HG02981 (cell line): ENCODE measurements around the gene HINT1.
"Not testable (repeated sequence)": the region's sequence is repeated elsewhere in the genome, so short reads cannot be mapped to it uniquely, and the experiment has no call there.

Source experiments
- ATAC-seq: cut with Tn5 transposase; IDR thresholded peaks from one replicate; pipeline ENCODE4 v1.9.1; 2021; ENCODE audit warnings: mild to moderate bottlenecking, moderate library complexity; ENCODE audit not compliant: unreplicated experiment

HINT1 gene

GRCh38 chr5:131165119-131165727, at the start of gene HINT1:
HINT1 (minus strand) TSS chr5:131165256; CDS start chr5:131165205, 51 bp downstream.
- peak; percentile 76 for ATAC-seq

- no peak for ATAC-seq
Measured at GRCh38 chr5:131214609-131215227, 49.7 kb upstream of the HINT1 start.

- peak; percentile 15 for ATAC-seq
Measured at GRCh38 chr5:131212471-131213021, 47.5 kb upstream of the HINT1 start.

- no peak for ATAC-seq
Measured at GRCh38 chr5:131211669-131212068, 46.6 kb upstream of the HINT1 start.

- ATAC-seq = peak; percentile 0
Measured at GRCh38 chr5:131210151-131210510, 45.1 kb upstream of the HINT1 start.

- peak; percentile 87 for ATAC-seq
Measured at GRCh38 chr5:131209506-131210150, 44.6 kb upstream of the HINT1 start.

GRCh38 chr5:131209175-131209505, 44.1 kb upstream of the HINT1 start:
- ATAC-seq = no peak

GRCh38 chr5:131206772-131207171, 41.7 kb upstream of the HINT1 start:
- ATAC-seq = no peak

GRCh38 chr5:131206061-131206460, 41.0 kb upstream of the HINT1 start:
- ATAC-seq = no peak

- ATAC-seq = no peak
Measured at GRCh38 chr5:131204964-131205363, 39.9 kb upstream of the HINT1 start.

- no peak for ATAC-seq
Measured at GRCh38 chr5:131200560-131200959, 35.5 kb upstream of the HINT1 start.

GRCh38 chr5:131198625-131199024, 33.6 kb upstream of the HINT1 start:
- no peak for ATAC-seq

GRCh38 chr5:131196331-131196730, 31.3 kb upstream of the HINT1 start:
- no peak for ATAC-seq

GRCh38 chr5:131195696-131196095, 30.6 kb upstream of the HINT1 start:
- ATAC-seq = no peak

- ATAC-seq = no peak
Measured at GRCh38 chr5:131194725-131195124, 29.7 kb upstream of the HINT1 start.

GRCh38 chr5:131193897-131194296, 28.8 kb upstream of the HINT1 start:
- ATAC-seq = not testable (repeated sequence)

GRCh38 chr5:131193106-131193505, 28.1 kb upstream of the HINT1 start:
- ATAC-seq = no peak

- no peak for ATAC-seq
Measured at GRCh38 chr5:131186561-131187256, 21.7 kb upstream of the HINT1 start.

GRCh38 chr5:131185523-131186104, 20.6 kb upstream of the HINT1 start:
- ATAC-seq = no peak

GRCh38 chr5:131182839-131183238, 17.8 kb upstream of the HINT1 start:
- ATAC-seq = no peak

GRCh38 chr5:131180407-131180806, 15.4 kb upstream of the HINT1 start:
- no peak for ATAC-seq
